DLD1 (cell line): ENCODE measurements around the gene ARHGAP12.
"Not testable (repeated sequence)": the region's sequence is repeated elsewhere in the genome, so short reads cannot be mapped to it uniquely, and the experiment has no call there.

Experiments
- in situ Hi-C: cut with HindIII; loops from 2 replicates; pipeline ENCODE4 v1.10.0; 2017; ENCODE audit warnings: low sequenced_read_pairs

The ARHGAP12 gene

GRCh38 chr10:31927565-31927883 is 1.1 kb downstream of the ARHGAP12 start:
- in situ Hi-C loops: no loop called here

GRCh38 chr10:31926765-31927564 is 1.7 kb downstream of the ARHGAP12 start:
- in situ Hi-C loops: no loop called here

DNA sequence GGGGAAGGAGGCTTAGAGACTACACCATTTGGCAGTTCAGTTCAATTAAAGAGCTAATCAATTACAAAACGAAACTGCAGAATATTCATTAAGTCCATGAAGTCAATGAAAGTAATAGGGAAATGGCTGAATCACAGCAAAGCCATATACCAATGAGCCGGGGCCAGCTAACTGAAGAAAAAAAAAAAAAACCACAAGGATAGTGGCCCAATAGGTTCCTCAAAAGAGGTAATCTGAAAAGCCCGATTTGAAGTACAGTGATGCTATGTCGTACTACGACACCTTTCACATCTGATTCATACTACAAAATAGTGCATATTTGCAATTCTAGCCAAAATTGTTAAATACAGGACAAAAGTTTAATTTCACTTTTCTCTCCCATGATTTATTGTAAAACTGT is 2.5 kb downstream of the ARHGAP12 start:
- in situ Hi-C loops: no loop called here

DNA sequence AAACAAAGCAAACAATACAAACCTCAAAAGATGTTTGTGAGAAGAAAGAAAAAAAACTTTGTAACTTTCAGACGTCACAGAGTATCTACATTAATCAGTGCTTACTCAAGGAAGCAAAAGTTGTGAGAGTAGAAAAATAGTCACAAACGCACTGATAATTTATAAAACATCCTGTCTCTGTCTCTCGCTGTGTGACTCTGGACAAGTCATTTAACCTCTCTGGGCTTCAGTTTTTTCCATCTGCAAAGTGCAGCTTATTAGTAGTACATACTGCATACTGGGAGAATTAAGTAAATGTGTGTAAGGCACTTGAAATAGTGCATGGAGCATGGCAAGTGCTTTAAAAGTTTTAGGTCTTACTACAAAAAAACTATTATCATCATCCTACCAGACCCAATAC is 3.8 kb downstream of the ARHGAP12 start:
- in situ Hi-C loops: no loop called here

DNA sequence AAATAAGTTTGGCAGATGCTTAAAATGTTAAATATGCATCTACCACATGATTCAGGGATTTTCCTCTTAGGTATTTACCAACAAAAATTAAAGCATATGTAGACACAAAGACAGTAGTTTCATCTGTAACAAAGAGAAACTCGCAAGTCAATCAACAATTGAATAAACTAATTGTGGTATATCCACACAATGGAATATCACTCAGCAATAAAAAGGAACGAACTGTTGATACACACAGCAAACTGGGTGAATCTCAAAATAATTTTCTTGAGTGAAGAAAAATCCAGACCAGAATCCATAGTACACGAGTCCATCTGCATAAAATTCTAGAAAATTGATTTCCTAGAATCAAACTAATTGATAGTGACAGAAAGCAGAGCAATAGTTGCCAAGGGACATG is 5.2 kb downstream of the ARHGAP12 start:
- in situ Hi-C loops: no loop called here

DNA sequence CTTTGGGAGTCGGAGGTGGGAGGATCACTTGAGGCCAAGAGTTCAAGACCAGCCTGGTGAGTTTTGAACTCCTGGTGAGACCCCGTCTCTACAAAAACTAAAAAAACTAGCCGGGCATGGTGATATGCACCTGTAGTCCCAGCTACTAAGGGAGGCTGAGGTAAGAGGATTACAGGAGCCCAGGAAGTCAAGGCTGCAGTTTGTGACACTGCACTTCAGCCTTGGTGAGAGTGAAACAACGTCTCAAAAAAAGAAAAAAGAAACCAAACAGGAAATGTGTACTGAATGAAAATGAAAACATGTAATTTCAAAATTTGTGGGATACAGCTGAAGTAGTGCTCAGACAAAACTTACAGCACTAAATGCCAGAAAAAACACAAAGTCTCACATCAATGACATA is 7.6 kb downstream of the ARHGAP12 start:
- in situ Hi-C loops: no loop called here

DNA sequence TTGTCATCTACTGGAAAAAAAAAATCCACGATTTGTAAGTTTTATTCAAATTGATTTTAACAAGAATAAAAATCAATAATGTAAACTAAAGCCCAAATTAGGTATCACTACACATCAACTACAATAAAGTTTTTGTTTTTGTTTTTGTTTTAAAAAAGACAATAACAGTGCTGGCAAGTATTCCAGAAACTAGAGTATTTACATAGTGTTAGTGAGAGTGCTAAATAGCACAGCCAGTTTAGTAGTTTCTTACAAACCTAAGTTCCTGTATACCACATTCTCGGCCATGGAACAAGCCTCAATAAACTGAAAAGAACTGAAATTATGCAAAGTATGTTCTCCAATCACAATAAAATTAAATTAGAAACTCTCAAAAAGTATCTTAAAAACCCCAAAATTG is 8.1 kb downstream of the ARHGAP12 start:
- in situ Hi-C loops: no loop called here

- in situ Hi-C loops: no loop called here
These were observed 9.8 kb downstream of the ARHGAP12 start for GRCh38 chr10:31918671-31919409.

GRCh38 chr10:31914370-31914769 is 14.3 kb downstream of the ARHGAP12 start:
- in situ Hi-C loops: no loop called here

- in situ Hi-C loops: no loop called here
These were observed 15.5 kb downstream of the ARHGAP12 start for GRCh38 chr10:31912898-31913850.

DNA sequence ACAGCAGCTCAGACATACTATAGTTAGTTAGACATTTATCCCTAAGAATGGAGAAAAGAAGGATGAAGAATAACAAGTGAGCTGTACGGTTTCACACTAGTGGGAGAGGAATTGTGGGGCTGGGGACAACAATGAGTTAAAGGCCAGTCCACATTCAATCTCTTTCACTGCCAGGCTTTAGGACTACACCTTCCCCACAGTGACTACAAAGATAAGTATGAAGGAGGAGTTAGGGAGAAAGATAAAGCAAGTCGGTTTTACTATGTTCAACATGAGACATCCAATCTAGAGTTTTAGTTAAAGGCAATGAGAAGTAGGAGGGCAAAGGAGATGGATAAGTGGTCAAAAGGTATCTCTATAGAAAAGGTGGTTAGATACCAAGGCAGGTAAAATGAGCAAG is 16.3 kb downstream of the ARHGAP12 start:
- in situ Hi-C loops: no loop called here

- in situ Hi-C loops: no loop called here
These were observed 18.6 kb downstream of the ARHGAP12 start for GRCh38 chr10:31910016-31910415.

DNA sequence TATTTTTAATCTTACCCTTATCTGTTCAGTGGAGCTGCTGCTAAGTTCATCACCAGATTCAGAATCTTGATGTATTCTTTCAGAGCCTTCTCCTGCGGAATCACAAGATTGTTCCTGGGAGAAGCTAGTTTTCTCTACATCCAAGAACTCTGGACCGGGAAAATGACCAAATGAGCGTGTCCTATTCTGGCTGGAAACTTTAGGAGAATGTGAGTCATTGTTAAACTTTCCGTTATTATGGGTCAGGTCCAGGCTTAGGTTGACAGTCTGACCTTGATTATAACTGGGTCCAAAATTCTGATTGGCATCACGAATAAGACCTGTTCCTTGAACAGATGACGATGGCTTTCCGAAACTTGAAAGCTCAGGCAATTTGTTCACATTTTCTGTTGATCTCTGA is 20.5 kb downstream of the ARHGAP12 start:
- in situ Hi-C loops: no loop called here

DNA sequence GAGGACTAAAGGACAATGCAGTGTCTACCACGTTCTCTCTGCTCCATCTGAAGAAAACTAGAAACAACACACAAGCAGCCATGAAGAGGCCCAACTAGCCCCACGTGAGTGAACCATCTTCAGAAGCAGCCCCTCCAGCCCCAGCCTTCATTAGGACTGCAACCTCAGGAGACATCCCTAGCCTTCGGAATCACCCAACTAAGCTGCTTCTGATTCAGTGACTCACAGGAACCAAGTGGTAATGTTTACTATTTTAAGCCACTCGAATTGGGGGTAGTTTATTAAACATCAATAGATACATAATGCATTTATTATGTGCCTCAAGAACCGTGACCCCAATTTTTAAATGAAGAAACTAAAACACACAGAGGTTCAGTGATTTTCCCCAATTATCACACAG is 22.6 kb downstream of the ARHGAP12 start:
- in situ Hi-C loops: no loop called here

DNA sequence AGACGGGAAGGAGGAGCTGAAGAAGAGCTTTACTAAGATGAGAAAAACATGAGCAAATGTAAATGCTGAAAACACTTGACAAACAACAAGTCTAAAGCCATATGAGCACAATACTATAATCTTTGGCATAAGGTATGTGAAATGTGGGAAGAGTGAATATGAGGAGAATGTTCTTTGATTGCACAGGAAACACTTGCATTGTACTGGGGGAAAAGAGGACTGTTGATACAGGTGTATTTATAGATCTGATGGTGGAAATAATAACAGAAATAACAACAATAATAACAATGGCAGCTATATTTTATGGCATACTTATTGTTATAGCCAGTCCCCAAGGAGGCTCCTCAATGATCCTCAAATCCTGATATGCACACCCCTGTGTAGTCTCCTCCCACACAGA is 23.0 kb downstream of the ARHGAP12 start:
- in situ Hi-C loops: no loop called here

- in situ Hi-C loops: no loop called here
These were observed 26.0 kb downstream of the ARHGAP12 start for GRCh38 chr10:31902625-31903024.

DNA sequence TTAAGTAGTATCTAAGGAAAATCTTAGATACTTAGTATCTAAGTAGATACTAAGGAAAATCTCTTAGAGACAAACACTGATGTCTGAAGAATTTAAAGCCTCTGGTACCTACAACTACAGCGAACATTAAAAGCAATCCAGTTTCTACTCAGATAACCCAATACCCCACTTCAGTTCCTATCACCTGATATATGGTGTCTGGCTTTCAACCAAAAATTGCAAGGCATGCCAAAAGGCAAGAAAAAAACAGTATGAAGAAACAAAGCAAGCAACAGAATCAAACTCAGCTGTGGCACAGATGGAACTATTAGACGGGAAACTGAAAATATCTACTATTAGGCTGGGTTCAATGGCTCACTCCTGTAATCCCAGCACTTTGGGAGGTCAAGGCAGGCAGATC is 31.1 kb downstream of the ARHGAP12 start:
- in situ Hi-C loops: no loop called here

DNA sequence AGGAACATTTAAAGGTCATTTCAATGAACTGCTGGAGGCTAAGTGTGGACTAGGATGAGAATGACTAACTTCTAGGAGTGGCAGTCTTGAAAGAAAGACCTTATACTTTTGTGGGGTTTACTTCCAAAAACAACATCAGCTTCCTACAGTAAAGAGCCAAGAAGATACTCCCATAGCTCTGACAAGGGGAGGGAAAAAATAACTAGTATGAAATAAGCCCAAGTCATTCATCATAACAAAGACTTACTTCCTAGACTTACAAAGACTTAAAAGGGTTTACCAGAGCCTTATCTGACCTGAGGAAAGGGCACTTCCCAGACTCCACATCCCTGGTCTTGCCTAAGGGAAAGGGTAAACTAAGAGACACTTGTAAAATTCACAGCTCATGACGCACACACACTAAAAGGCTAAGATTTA is 31.7 kb downstream of the ARHGAP12 start:
- in situ Hi-C loops: no loop called here

DNA sequence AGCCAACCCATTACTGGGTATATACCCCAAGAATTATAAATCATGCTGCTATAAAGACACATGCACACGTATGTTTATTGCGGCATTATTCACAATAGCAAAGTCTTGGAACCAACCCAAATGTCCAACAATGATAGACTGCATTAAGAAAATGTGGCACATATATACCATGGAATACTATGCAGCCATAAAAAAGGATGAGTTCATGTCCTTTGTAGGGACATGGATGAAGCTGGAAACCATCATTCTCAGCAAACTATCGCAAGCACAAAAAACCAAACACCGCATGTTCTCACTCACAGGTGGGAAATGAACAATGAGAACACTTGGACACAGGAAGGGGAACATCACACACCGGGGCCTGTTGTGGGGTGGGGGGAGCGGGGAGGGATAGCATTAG is 32.9 kb downstream of the ARHGAP12 start:
- in situ Hi-C loops: not testable (repeated sequence)

- in situ Hi-C loops: no loop called here
These were observed 40.2 kb downstream of the ARHGAP12 start for GRCh38 chr10:31888442-31888841.

DNA sequence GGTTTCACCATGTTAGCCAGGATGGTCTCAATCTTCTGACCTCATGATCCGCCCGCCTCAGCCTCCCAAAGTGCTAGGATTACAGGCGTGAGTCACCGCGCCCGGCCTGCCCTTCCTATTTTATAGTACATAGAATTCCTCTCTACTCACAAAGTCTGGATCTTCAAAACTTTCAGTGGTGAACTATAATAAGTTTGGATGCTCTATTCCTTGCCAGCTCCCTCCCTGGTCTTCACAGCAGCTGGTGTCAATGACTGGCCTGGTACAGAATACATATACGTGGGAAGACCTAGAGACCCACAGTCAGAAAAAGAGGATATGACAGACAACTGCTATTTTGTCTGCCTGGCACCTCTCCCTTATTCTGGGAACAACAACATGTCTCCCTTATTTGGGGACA is 40.8 kb downstream of the ARHGAP12 start:
- in situ Hi-C loops: no loop called here
